Lower leg skin (tissue), 3 donors: Measurements from ENCODE around the gene ARID1B.

Experiments
- CTCF ChIP-seq, 3 donors: fragments of 450-650 bp; IDR thresholded peaks; one replicate each; pipeline ENCODE4 v1.5.1; 2016; ENCODE audit warnings: antibody characterized with exemption in 3 of 3, mild to moderate bottlenecking in 3 of 3, moderate library complexity in 2 of 3
- POLR2A ChIP-seq, 2 donors: fragments of 450-650 bp; IDR thresholded peaks; one replicate each; pipeline ENCODE4 v1.6.1; 2016 to 2017; ENCODE audit warnings: antibody characterized with exemption in 2 of 2, mild to moderate bottlenecking in 1 of 2, moderate library complexity in 1 of 2

DNA sequence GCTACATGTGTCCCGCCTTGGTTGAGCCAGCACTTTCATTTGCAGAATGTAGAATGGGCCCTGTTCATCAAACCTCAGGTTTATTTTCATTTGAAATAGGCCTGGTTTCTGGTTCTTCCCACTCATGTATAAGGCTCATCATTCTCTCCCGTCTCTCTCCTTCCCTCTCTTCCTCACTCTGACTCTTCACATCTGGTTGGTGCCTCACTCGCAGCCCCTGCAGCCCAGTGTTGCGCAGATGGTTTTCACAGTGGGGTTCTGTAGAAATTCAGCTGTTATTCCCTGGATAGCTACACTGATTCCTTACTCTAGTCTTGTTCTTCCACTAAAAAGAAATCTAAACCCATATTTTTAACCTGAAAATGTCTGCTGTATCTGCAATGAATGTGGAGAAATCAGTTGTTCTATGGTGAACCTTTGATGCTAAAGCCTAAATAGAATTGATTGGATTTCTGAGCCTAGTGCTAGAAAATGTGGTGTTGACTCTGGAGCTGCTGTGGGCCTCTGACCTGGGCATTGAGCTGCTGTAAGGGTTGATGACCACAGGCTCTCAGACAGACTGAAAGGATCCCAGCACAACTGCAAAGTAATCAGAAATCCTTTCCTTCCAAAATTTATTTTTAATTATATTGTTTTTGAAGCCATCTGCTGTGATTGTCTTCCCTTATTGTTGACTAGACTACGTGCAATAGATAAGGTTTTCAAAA, 395.8 kb downstream of the ARID1B start:
- no peak for TF ChIP-seq CTCF (IDR thresholded peaks at IDR 0.05)
- TF ChIP-seq POLR2A (IDR thresholded peaks at IDR 0.05) = no peak
